Mesendoderm (in vitro differentiated cells): ENCODE data around the gene AARS1.
"Not testable (repeated sequence)": the region's sequence is repeated elsewhere in the genome, so short reads cannot be mapped to it uniquely, and the experiment has no call there.

ENCODE experiments used
- DNase-seq: peaks from one replicate; pipeline ENCODE4 v3.0.0; 2013
- H2AK5ac ChIP-seq: 2 replicates; pipeline ENCODE4 v1.6.1; 2013; ENCODE audit warnings: low read length, inconsistent platforms
- H2BK120ac ChIP-seq: 2 replicates; pipeline ENCODE4 v1.6.1; 2013; ENCODE audit warnings: low read depth, mild to moderate bottlenecking, low read length, moderate library complexity, mixed read lengths
- H2BK15ac ChIP-seq: replicated peaks from 2 replicates; pipeline ENCODE4 v1.6.1; 2013; ENCODE audit warnings: low read depth, mild to moderate bottlenecking, moderate library complexity
- H2BK5ac ChIP-seq: 2 replicates; pipeline ENCODE4 v1.6.1; 2013; ENCODE audit warnings: low read length, inconsistent platforms
- H3K18ac ChIP-seq: 2 replicates; pipeline ENCODE4 v1.6.1; 2013; ENCODE audit warnings: mild to moderate bottlenecking, low read length, mixed read lengths
- H3K23ac ChIP-seq: one replicate; pipeline ENCODE4 v1.6.1; 2013; ENCODE audit warnings: low read length
- H3K27ac ChIP-seq: 2 replicates; pipeline ENCODE4 v1.5.1; 2013; ENCODE audit warnings: low read depth, mild to moderate bottlenecking, inconsistent platforms, low read length, moderate library complexity
- H3K27me3 ChIP-seq: 2 replicates; pipeline ENCODE4 v1.6.1; 2013; ENCODE audit warnings: low read length, control low read depth, mild to moderate bottlenecking, inconsistent platforms; ENCODE audit not compliant: insufficient read depth, poor library complexity
- H3K36me3 ChIP-seq: 2 replicates; pipeline ENCODE4 v1.6.1; 2013; ENCODE audit warnings: low read length, inconsistent platforms; ENCODE audit not compliant: control insufficient read depth, insufficient read depth
- H3K4ac ChIP-seq: one replicate; pipeline ENCODE4 v1.6.1; 2013; ENCODE audit warnings: low read depth, mild to moderate bottlenecking, low read length, moderate library complexity
- H3K4me1 ChIP-seq: 2 replicates; pipeline ENCODE4 v1.6.1; 2013; ENCODE audit warnings: low read depth, low read length, inconsistent platforms; ENCODE audit not compliant: control insufficient read depth
- H3K4me2 ChIP-seq: 2 replicates; pipeline ENCODE4 v1.6.1; 2013; ENCODE audit warnings: low read length
- H3K4me3 ChIP-seq: 2 replicates; pipeline ENCODE4 v1.5.1; 2013; ENCODE audit warnings: mild to moderate bottlenecking, low read length
- H3K56ac ChIP-seq: one replicate; pipeline ENCODE4 v1.6.1; 2013; ENCODE audit warnings: low read length
- H3K79me1 ChIP-seq: 2 replicates; pipeline ENCODE4 v1.6.1; 2013; ENCODE audit warnings: low read length, inconsistent platforms
- H3K79me2 ChIP-seq: 2 replicates; pipeline ENCODE4 v1.6.1; 2013; ENCODE audit warnings: mild to moderate bottlenecking, low read length; ENCODE audit not compliant: control insufficient read depth, insufficient read depth
- H3K9ac ChIP-seq: 2 replicates; pipeline ENCODE4 v1.6.1; 2013; ENCODE audit warnings: low read length, inconsistent platforms
- H4K5ac ChIP-seq: one replicate; pipeline ENCODE4 v1.6.1; 2013; ENCODE audit warnings: low read length
- H4K8ac ChIP-seq: one replicate; pipeline ENCODE4 v1.6.1; 2013; ENCODE audit warnings: low read depth, mild to moderate bottlenecking, control low read depth, low read length, moderate library complexity
- WGBS: extraction: QIAGEN DNeasy Blood & Tissue Kit; methylation state at CpG from one replicate; pipeline ENCODE4 v1.1.7; 2013; ENCODE audit warnings: low lambda C conversion rate, missing lambda C conversion rate; ENCODE audit not compliant: insufficient coverage; ENCODE audit errors: extremely low coverage; 5-methylcytosine and 5-hydroxymethylcytosine counted together

The AARS1 gene

DNA sequence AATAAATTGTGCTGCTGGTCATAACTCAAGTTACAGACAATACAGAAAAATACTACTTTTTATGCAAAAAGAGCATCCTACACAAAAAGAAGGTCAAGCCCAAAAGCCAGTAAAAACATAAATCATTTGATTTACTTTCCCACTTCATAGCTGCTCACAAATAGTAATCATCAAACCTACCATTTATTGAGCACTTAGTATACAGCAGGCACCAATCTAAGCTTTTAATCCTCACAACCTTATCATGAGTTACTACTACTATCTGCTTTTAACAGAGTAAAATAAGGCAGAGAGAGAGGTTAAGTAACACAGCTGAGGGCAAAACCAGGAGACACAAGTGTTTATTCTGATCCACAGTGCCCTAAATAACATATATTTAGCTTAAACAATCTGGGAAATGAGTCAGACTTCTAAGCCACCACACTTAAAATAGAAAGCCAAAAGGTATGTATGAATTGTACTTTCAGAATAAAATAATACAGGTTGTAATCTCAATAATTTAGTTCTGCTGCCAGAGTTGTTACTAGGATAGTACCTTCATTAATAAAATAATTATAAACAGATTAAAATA is 1.7 kb upstream of the AARS1 start:
- Histone ChIP-seq H2BK15ac (no peak overlapping the region), H3K23ac (no peak overlapping the region), H4K8ac (no peak overlapping the region), H2AK5ac (no peak overlapping the region), H3K4me3 (no peak overlapping the region), H3K4ac (no peak overlapping the region), H4K5ac (no peak overlapping the region), H2BK120ac (no peak overlapping the region), H3K18ac (no peak overlapping the region), H3K4me2 (no peak overlapping the region), H3K27ac (no peak overlapping the region), H3K9ac (no peak overlapping the region), H3K56ac (no peak overlapping the region), H3K79me1 (peaks cover 1% of the 10 kb centered on the region), H3K36me3 (no peaks in the 10 kb centered on the region), H3K4me1 (no peaks in the 10 kb centered on the region), H2BK5ac (no peak overlapping the region), H3K27me3 (no peaks in the 10 kb centered on the region), H3K79me2 (peaks cover 24% of the 10 kb centered on the region)
- DNase-seq: no peak

DNA sequence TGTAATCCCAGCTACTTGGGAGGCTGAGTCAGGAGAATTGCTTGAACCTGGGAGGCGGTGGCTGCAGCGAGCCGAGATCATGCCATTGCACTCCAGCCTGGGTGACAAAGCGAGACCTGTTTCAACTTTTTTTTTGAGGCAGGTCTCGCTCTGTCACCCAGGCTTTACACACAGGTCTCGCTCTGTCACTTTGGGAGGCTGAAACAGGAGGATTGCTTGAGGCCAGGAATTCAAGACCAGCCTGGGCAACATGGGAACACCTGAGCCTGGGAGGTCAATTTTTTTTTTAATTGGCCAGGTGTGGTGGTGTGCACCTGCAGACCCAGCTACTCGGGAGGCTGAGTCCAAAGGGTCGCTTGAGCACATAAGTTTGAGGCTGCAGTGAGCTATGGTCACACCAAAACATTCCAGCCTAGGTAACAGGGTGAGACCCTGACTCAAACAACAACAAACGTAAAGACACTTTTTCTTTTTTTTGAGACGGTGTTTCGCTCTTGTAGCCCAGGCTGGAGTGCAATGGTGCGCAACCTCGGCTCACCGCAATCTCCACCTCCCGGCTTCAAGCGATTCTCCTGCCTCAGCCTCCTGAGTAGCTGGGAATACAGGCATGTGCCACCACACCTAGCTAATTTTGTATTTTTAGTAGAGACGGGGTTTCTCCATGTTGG is 1.9 kb downstream of the AARS1 start:
- H3K79me1 ChIP-seq, H3K18ac ChIP-seq, H4K8ac ChIP-seq, H3K4me3 ChIP-seq, H3K23ac ChIP-seq, H2BK5ac ChIP-seq, H3K27me3 ChIP-seq, H4K5ac ChIP-seq, H2AK5ac ChIP-seq, H3K4me1 ChIP-seq, H3K4ac ChIP-seq, H3K27ac ChIP-seq, H2BK15ac ChIP-seq, H2BK120ac ChIP-seq: not testable (repeated sequence)
- Histone ChIP-seq H3K36me3 (peaks cover 11% of the 10 kb centered on the region), H3K9ac (peak overlapping the region; percentile 54), H3K79me2 (peaks cover 43% of the 10 kb centered on the region), H3K4me2 (peak overlapping the region; percentile 42), H3K56ac (peak overlapping the region; percentile 78)
- DNase-seq: peak; percentile 13
- no CpG with 5 or more reads among the region's 17 CpGs for WGBS

DNA sequence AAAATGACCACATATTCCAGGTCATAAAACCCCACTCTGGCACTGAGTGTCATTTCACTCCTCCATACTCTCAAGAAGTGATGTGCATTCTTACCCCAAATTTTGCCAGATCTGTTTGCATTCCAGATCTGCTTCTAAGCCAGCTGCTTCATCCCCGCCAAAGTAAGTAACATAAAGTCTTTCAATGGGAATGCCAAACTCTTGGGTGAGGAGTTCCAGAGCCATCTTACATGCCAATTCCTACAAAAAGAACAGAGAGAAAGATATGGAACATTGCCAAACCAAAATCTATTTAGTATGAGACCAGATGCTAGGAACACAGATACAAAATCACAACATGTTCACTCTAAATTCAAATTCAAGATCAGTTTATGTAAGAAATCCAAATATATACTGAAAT is 12.9 kb downstream of the AARS1 start:
- H3K4me1 ChIP-seq: no peaks in the 10 kb centered on the region
- H3K79me2 ChIP-seq: peaks cover 9% of the 10 kb centered on the region
- H2AK5ac ChIP-seq: no peak overlapping the region
- no peak overlapping the region for H3K4me3 ChIP-seq
- no peak overlapping the region for H2BK15ac ChIP-seq
- H2BK5ac ChIP-seq: no peak overlapping the region
- no peak overlapping the region for H3K56ac ChIP-seq
- H3K36me3 ChIP-seq: peaks cover 23% of the 10 kb centered on the region
- H3K18ac ChIP-seq: no peak overlapping the region
- H4K8ac ChIP-seq: no peak overlapping the region
- no peak for DNase-seq
- H4K5ac ChIP-seq: no peak overlapping the region
- no peaks in the 10 kb centered on the region for H3K27me3 ChIP-seq
- WGBS: no CpG with 5 or more reads among the region's 1 CpG
- H3K4me2 ChIP-seq: no peak overlapping the region
- no peak overlapping the region for H3K9ac ChIP-seq
- H2BK120ac ChIP-seq: no peak overlapping the region
- H3K23ac ChIP-seq: no peak overlapping the region
- H3K27ac ChIP-seq: no peak overlapping the region
- peaks cover 10% of the 10 kb centered on the region for H3K79me1 ChIP-seq
- H3K4ac ChIP-seq: no peak overlapping the region

DNA sequence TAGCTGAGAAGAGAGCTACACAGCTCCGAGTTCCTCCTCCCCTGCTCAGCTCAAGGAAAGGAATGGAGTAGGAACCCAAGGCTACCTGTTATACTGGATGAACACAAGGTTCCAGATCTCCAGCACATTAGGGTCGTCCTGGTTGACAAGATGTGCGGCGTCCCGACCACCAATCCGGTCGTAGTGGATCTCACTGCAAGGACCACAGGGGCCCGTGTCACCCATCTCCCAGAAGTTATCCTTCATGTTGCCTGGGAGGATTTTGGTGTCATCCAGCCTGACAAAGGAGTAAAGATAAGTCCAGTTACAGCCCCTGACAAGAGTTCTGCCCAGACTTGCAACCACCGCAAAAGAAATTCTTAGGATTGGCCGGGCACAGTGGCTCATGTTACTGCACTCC is 17.6 kb downstream of the AARS1 start:
- H3K79me1 ChIP-seq: peaks cover 4% of the 10 kb centered on the region
- H3K9ac ChIP-seq: no peak overlapping the region
- no peak overlapping the region for H3K4ac ChIP-seq
- H4K8ac ChIP-seq: no peak overlapping the region
- no peak overlapping the region for H3K56ac ChIP-seq
- H3K23ac ChIP-seq: no peak overlapping the region
- no peak overlapping the region for H2BK15ac ChIP-seq
- no peak overlapping the region for H2BK120ac ChIP-seq
- H3K27ac ChIP-seq: no peak overlapping the region
- DNase-seq: no peak
- no peak overlapping the region for H2BK5ac ChIP-seq
- peaks cover 22% of the 10 kb centered on the region for H3K36me3 ChIP-seq
- H3K4me2 ChIP-seq: no peak overlapping the region
- no peak overlapping the region for H4K5ac ChIP-seq
- no peak overlapping the region for H2AK5ac ChIP-seq
- H3K27me3 ChIP-seq: no peaks in the 10 kb centered on the region
- H3K79me2 ChIP-seq: peaks cover 2% of the 10 kb centered on the region
- no peak overlapping the region for H3K4me3 ChIP-seq
- H3K4me1 ChIP-seq: no peaks in the 10 kb centered on the region
- no CpG with 5 or more reads among the region's 10 CpGs for WGBS
- H3K18ac ChIP-seq: no peak overlapping the region

DNA sequence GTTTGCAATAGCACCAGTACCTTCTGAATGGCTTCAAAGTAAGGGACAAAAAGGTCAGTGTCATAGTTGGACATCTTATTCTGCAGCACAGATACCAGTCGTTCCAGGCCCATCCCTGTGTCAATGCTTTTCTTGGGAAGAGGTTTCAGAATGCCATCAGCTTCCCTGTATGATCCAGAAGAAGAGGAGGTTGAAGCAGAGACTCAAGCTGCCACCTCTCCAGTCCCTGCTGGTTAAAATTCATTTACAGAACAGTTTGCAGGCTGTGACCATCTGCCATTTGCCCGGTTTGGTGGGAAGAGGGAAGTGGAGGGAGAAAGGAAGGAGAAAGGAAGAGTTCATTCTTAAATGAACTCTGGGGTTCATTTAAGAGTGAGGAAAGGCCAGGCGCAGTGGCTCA is 19.1 kb downstream of the AARS1 start:
- H3K27ac ChIP-seq: no peak overlapping the region
- H3K79me1 ChIP-seq: peaks cover 2% of the 10 kb centered on the region
- H4K5ac ChIP-seq: no peak overlapping the region
- no peak overlapping the region for H4K8ac ChIP-seq
- H2AK5ac ChIP-seq: no peak overlapping the region
- H3K36me3 ChIP-seq: peaks cover 23% of the 10 kb centered on the region
- H3K9ac ChIP-seq: no peak overlapping the region
- H3K79me2 ChIP-seq: no peaks in the 10 kb centered on the region
- no peak for DNase-seq
- H3K56ac ChIP-seq: no peak overlapping the region
- H3K4me3 ChIP-seq: no peak overlapping the region
- H3K27me3 ChIP-seq: no peaks in the 10 kb centered on the region
- H3K4me2 ChIP-seq: no peak overlapping the region
- H2BK5ac ChIP-seq: no peak overlapping the region
- no peak overlapping the region for H3K18ac ChIP-seq
- H2BK15ac ChIP-seq: no peak overlapping the region
- no peak overlapping the region for H3K23ac ChIP-seq
- no peaks in the 10 kb centered on the region for H3K4me1 ChIP-seq
- H2BK120ac ChIP-seq: no peak overlapping the region
- WGBS: no CpG with 5 or more reads among the region's 3 CpGs
- H3K4ac ChIP-seq: no peak overlapping the region

DNA sequence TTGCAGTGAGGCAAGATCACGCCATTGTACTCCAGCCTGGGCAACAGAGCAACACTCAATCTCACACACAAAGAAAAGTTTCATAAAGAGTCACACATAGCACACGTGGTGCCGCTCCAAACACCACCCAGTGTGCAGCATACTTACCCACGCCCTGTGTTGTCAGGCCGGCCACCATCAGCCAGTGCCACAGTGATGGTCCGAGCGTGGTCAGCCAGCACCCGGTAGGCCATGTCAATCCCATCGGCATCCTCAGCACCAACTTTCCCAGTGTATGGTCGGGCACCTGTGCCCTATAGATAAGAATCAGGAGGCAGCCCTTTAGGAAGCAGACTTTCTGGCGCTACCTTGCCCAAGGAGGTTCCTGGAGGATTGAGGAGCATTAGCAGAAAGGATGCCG is 19.8 kb downstream of the AARS1 start:
- no peak overlapping the region for H4K8ac ChIP-seq
- no peaks in the 10 kb centered on the region for H3K4me1 ChIP-seq
- H2BK120ac ChIP-seq: no peak overlapping the region
- H3K4me2 ChIP-seq: no peak overlapping the region
- no peak for DNase-seq
- WGBS: no CpG with 5 or more reads among the region's 12 CpGs
- H3K27ac ChIP-seq: no peak overlapping the region
- peaks cover 2% of the 10 kb centered on the region for H3K79me1 ChIP-seq
- no peak overlapping the region for H3K23ac ChIP-seq
- H3K4ac ChIP-seq: no peak overlapping the region
- H2BK5ac ChIP-seq: no peak overlapping the region
- H4K5ac ChIP-seq: no peak overlapping the region
- no peak overlapping the region for H3K18ac ChIP-seq
- H2BK15ac ChIP-seq: no peak overlapping the region
- H3K9ac ChIP-seq: no peak overlapping the region
- no peaks in the 10 kb centered on the region for H3K27me3 ChIP-seq
- H3K36me3 ChIP-seq: peaks cover 29% of the 10 kb centered on the region
- no peak overlapping the region for H3K56ac ChIP-seq
- H2AK5ac ChIP-seq: no peak overlapping the region
- H3K79me2 ChIP-seq: no peaks in the 10 kb centered on the region
- H3K4me3 ChIP-seq: no peak overlapping the region
